GM18907 (cell line): ENCODE measurements around the gene CERS4.

Experiments
- ATAC-seq: cut with Tn5 transposase; IDR thresholded peaks from one replicate; pipeline ENCODE4 v1.9.1; 2021; ENCODE audit warnings: mild to moderate bottlenecking, moderate library complexity; ENCODE audit not compliant: unreplicated experiment

Gene CERS4

DNA sequence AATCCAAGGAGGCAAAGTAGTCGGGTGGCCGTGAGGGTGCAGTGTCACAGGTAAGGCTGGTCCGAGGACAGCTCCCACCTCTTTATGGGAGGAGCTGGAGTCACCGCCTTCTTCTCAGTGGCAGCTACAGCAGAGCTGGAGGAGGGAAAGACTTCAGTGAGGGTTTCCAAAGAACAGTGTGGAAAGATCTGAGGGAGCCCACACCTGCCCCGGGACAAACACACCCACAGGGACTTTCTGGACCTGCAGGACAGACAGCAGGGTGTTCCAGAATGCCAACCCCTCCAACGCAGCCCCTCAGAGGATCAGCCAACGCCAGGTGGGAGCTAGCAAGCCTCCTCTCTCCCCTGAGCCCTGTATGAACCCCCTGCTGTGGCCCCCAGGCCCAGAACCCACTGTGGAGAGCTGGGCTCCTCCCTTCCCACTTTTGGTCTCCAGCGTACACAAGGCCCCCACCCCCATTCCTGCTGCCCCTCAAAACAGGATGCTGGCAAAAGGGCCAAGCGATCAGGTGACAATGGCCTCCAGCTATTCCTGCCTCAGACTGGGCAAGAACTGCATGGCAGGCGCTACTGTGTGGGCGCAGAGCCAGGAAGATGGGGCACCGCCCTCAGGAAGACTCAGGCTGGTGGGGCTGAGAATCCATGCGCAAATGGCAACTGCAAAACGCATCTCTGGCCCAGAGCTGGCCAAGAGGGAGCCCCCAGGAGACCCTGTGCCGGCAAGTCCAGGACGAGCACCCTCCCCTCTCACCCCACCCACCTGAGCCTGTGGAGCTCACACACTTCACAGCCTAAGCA is 102.5 kb downstream of the CERS4 start:
- no peak for ATAC-seq
